Esophagus squamous epithelium (tissue), 4 donors: ENCODE data around the gene IKBKE.
"Not testable (repeated sequence)": the region's sequence is repeated elsewhere in the genome, so short reads cannot be mapped to it uniquely, and the experiment has no call there.

Source experiments
- POLR2A ChIP-seq, 4 donors: fragments of 450-650 bp; IDR thresholded peaks; one replicate each; pipeline ENCODE4 v1.6.1; 2017; ENCODE audit warnings: antibody characterized with exemption in 4 of 4, mild to moderate bottlenecking in 4 of 4, moderate library complexity in 3 of 4
- TF ChIP-seq, protein P1 (sequence below), 6 experiments: fragments of 450-650 bp in 4 of 6; fragments of 200-600 bp in 2 of 6; sonication (generic) in 2 of 6; IDR thresholded peaks; one replicate each; pipeline ENCODE4 v1.5.1; 2016 to 2019; ENCODE audit warnings: antibody characterized with exemption in 6 of 6, mild to moderate bottlenecking in 4 of 6, moderate library complexity in 4 of 6

DNA sequence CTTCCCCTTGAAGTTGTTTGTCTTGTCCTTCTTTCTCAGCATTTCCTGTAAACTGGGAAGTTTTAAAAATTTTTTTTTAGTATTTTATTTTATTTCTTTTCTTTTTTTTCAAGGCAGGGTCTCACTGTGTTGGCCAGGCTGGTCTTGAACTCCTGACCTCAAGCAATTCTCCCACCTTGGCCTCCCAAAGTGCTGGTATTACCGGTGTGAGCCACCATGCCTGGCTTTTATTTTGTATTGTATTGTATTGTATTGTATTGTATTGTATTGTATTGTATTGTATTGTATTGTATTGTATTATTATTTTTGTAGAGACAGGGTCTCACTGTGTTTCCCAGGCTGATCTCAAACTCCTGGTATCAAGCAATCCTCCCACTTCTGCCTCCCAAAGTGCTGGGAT lies 13.6 kb downstream of the IKBKE start:
- TF ChIP-seq, protein P1, sequence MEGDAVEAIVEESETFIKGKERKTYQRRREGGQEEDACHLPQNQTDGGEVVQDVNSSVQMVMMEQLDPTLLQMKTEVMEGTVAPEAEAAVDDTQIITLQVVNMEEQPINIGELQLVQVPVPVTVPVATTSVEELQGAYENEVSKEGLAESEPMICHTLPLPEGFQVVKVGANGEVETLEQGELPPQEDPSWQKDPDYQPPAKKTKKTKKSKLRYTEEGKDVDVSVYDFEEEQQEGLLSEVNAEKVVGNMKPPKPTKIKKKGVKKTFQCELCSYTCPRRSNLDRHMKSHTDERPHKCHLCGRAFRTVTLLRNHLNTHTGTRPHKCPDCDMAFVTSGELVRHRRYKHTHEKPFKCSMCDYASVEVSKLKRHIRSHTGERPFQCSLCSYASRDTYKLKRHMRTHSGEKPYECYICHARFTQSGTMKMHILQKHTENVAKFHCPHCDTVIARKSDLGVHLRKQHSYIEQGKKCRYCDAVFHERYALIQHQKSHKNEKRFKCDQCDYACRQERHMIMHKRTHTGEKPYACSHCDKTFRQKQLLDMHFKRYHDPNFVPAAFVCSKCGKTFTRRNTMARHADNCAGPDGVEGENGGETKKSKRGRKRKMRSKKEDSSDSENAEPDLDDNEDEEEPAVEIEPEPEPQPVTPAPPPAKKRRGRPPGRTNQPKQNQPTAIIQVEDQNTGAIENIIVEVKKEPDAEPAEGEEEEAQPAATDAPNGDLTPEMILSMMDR (IDR thresholded peaks at IDR 0.05), result not testable (repeated sequence)
- not testable (repeated sequence) for TF ChIP-seq POLR2A (IDR thresholded peaks at IDR 0.05)
